Chondrocyte (in vitro differentiated cells): ENCODE results near the gene TPO. TPM values are rescaled to one million over a fixed set of nuclear protein-coding genes. Genes with fewer than 3 reads are reported as not detected.
"Not testable (repeated sequence)": the region's sequence is repeated elsewhere in the genome, so short reads cannot be mapped to it uniquely, and the experiment has no call there.

Experiments used
- DNase-seq: peaks from one replicate; pipeline ENCODE4 v3.0.0; 2021; ENCODE audit warnings: mixed read lengths, low spot score
- H3K27ac Mint-ChIP-seq: one replicate; pipeline ENCODE4 v1.8.0; 2021; ENCODE audit warnings: mild to moderate bottlenecking, moderate library complexity, mixed read lengths; ENCODE audit not compliant: unreplicated experiment
- H3K27me3 Mint-ChIP-seq: 2 replicates; pipeline ENCODE4 v1.8.0; 2021; ENCODE audit warnings: low read depth, mixed read lengths
- H3K36me3 Mint-ChIP-seq: 2 replicates; pipeline ENCODE4 v1.8.0; 2021; ENCODE audit warnings: low read depth, mixed read lengths
- H3K4me1 Mint-ChIP-seq: 2 replicates; pipeline ENCODE4 v1.8.0; 2021; ENCODE audit warnings: low read depth, mild to moderate bottlenecking, mixed read lengths
- H3K4me3 Mint-ChIP-seq: one replicate; pipeline ENCODE4 v1.8.0; 2021; ENCODE audit warnings: mild to moderate bottlenecking, moderate library complexity, mixed read lengths; ENCODE audit not compliant: unreplicated experiment
- H3K9me3 Mint-ChIP-seq: 2 replicates; pipeline ENCODE4 v1.8.0; 2021; ENCODE audit warnings: low read depth, mixed read lengths
- total RNA-seq: library from RNA; stranded (reverse); gene quantifications from 3 replicates; pipeline ENCODE4 v1.2.1, GENCODE V29; 2021
- TF ChIP-seq, protein P1 (sequence below): fragments of 200-600 bp; sonication (generic); IDR thresholded peaks from 2 replicates; pipeline ENCODE4 v1.5.0; 2021; ENCODE audit warnings: antibody characterized with exemption, mild to moderate bottlenecking, moderate library complexity

TPO gene
- total RNA-seq, 1 donor from 2014 or later, result not detected

DNA sequence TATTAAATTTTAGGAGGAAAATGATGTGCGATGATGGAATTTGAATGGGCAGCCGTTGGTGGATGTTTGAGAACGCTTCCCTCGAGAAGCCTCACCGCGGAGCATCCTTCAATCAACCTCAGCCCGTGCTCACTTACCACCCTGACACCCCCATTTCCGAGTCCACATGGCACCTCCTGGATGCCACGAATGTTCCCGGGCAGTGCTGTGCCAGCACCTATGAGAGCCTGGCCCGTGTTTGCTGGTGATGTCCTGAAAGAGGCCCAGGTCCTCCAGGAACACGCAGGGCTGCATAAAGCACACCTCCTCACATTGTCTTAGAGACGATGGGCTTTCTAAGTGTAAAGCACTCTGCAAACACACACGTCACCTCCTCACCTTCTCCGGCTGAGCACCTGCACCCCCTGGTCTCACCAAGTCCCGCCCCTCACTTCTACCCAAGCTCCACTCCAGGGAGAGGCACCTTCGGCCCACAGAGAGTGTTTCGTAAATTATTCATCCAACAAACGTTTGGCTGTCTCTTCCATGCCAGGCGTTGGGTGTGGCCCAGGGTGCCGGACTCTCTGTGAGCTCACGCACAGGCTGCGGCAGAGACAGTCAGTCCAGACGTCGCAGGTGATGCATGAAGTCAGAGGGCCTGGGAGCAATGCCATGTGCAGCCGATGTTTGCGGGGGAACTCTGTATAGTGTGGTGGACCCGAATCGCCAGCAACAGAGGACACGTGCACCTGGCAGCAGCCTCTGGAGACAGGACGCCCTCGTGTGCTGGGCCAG is 150.0 kb downstream of the TPO start:
- TF ChIP-seq, protein P1, sequence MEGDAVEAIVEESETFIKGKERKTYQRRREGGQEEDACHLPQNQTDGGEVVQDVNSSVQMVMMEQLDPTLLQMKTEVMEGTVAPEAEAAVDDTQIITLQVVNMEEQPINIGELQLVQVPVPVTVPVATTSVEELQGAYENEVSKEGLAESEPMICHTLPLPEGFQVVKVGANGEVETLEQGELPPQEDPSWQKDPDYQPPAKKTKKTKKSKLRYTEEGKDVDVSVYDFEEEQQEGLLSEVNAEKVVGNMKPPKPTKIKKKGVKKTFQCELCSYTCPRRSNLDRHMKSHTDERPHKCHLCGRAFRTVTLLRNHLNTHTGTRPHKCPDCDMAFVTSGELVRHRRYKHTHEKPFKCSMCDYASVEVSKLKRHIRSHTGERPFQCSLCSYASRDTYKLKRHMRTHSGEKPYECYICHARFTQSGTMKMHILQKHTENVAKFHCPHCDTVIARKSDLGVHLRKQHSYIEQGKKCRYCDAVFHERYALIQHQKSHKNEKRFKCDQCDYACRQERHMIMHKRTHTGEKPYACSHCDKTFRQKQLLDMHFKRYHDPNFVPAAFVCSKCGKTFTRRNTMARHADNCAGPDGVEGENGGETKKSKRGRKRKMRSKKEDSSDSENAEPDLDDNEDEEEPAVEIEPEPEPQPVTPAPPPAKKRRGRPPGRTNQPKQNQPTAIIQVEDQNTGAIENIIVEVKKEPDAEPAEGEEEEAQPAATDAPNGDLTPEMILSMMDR, result no peak
- Mint-ChIP-seq H3K27me3 (peaks cover 8% of the 10 kb centered on the region), H3K4me3 (no peak overlapping the region), H3K9me3 (no peaks in the 10 kb centered on the region), H3K4me1 (peaks cover 5% of the 10 kb centered on the region), H3K36me3 (no peaks in the 10 kb centered on the region), H3K27ac (no peak overlapping the region)
- DNase-seq, result no peak

DNA sequence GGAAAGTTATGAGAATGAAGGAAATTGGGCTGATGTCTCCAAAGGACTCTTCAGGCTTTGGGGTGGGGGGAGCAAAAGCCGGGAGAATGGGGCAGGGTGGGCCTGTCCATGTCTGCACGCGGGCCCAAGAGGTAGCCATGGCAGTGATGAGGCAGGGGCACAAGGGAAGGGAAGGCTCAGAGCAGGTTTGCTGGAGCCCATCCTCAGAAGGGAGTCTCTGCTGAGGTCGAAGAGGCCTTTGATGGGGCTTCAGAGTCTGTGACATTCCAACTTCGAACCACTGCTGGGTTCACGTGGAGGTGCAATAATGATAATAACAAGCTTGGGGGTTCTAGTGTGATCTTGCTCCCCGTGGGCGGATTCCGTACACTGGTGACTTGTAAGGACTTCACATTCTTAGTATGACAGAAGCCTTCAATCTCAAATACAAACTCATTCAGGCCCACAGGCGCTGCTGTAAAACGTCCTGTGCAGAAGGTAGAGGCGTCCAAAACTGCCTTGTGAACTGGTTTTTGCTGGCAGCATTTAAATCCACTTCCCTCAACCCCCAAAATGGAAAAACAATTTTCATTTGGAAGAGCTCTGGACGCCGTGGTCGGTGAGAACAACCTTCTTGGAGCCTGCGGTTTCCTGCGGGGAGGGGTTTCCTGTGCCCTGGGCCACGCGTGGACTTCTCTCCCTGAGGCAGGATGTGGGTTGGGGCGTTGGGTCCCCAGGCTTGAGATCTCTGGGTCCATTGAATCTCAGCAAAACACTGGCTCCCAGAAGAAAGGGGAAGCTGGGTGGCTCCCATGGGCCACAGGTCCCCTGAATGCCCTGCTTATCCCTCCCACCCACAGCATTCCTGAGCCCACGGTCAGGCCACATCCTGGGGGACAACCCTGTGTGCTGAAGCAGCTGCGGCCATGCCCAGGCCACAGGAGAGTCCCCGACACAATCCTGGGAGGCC is 151.0 kb downstream of the TPO start:
- no peaks in the 10 kb centered on the region for H3K36me3 Mint-ChIP-seq
- H3K27me3 Mint-ChIP-seq, result peaks cover 8% of the 10 kb centered on the region
- H3K4me3 Mint-ChIP-seq, result no peak overlapping the region
- H3K27ac Mint-ChIP-seq, result no peak overlapping the region
- H3K9me3 Mint-ChIP-seq, result no peaks in the 10 kb centered on the region
- peaks cover 5% of the 10 kb centered on the region for H3K4me1 Mint-ChIP-seq
- DNase-seq, result peak; percentile 68
- TF ChIP-seq, protein P1, result no peak

DNA sequence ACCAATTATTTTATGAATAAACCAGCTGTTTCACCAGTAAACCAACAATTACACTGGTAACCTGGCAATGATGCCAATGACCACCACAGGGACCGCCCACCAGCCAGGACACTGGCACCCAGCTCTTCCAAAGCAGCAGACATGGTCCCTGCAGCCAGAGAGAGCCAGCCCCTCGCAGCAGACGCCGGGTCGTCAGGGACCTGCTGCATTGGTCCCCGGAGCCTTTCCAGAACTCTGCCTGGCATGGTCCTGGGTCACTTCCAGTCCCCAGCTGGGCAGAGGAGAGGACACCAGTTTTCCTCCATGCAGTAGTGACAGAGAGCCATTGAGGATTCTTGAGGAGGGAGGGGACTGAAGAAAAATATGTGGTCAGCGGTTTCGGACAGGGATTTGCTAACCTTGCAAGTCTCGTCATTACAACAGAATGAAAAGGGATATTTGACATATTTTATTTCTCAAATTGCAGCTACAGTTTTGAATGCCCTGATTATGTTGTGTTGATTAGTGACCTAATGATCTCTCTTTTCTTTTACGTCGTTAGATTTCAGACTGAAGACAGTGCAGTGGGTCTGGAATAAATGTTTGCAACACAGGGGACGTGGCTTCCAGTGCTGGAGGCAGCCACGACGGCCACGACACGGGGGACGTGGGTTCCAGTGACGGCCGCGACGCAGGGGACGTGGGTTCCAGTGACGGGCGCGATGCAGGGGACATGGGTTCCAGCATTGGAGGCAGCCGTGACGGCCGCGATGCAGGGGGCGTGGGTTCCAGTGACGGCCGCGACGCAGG is 154.5 kb downstream of the TPO start:
- Mint-ChIP-seq H3K4me3 (no peak overlapping the region), H3K9me3 (no peaks in the 10 kb centered on the region), H3K36me3 (no peaks in the 10 kb centered on the region), H3K27ac (no peak overlapping the region), H3K4me1 (peaks cover 13% of the 10 kb centered on the region), H3K27me3 (no peaks in the 10 kb centered on the region)
- TF ChIP-seq, protein P1, result no peak
- DNase-seq, result no peak

DNA sequence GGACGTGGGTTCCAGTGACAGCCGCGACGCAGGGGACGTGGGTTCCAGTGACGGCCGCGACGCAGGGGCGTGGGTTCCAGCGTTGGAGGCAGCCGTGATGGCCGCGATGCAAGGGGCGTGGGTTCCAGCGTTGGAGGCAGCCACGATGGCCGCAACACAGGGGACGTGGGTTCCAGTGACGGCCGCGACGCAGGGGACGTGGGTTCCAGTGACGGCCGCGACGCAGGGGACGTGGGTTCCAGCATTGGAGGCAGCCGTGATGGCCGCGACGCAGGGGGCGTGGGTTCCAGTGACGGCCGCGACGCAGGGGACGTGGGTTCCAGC is 155.0 kb downstream of the TPO start:
- not testable (repeated sequence) for H3K36me3 Mint-ChIP-seq, H3K27ac Mint-ChIP-seq, H3K9me3 Mint-ChIP-seq, DNase-seq, H3K27me3 Mint-ChIP-seq, H3K4me3 Mint-ChIP-seq
- peaks cover 19% of the 10 kb centered on the region for H3K4me1 Mint-ChIP-seq

DNA sequence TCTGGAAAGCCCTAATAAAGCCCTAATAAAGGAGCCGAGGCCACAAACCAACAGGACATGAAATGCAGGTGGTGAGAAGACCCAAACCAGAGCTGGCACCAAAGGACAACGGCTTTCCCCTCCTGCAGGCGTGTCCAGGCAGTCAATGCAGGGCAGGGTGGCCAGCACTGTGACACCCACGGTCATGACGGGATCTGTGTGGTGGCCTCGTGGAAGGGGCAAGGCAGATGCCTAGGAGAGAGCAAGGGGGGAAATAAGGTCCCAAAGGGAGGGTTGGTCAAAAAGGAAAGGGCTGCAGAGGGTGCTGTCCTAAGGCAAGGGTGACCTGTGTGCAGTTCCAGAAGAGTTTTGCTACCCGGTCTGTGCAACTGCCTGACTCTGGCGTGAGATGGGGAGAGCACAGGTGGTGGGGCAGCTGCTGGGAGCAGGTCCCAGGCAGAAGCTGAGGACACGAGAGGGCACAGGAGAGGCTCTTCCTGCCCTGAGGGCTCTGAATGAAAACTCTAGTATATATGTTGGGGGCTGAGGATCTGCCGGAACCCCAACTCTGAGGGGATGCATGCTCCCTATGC is 156.7 kb downstream of the TPO start:
- Mint-ChIP-seq H3K9me3 (no peaks in the 10 kb centered on the region), H3K27me3 (peaks cover 3% of the 10 kb centered on the region), H3K36me3 (no peaks in the 10 kb centered on the region), H3K4me1 (peaks cover 14% of the 10 kb centered on the region), H3K4me3 (no peak overlapping the region), H3K27ac (no peak overlapping the region)
- no peak for DNase-seq
- TF ChIP-seq, protein P1, result no peak
